NCI-H446 (cell line): Measurements from ENCODE around the gene ANXA4.
"Not testable (repeated sequence)": the region's sequence is repeated elsewhere in the genome, so short reads cannot be mapped to it uniquely, and the experiment has no call there.

ENCODE experiments used
- DNase-seq, 2 experiments: peaks; one replicate each; lab custom pipeline; 2025; lab: John Stamatoyannopoulos, UW

Gene ANXA4

GRCh38 chr2:69754633-69755032 lies 12.7 kb downstream of the ANXA4 start:
- no peak for DNase-seq

GRCh38 chr2:69755862-69756467 lies 14.0 kb downstream of the ANXA4 start:
- no peak for DNase-seq

- DNase-seq, result no peak
Observed at GRCh38 chr2:69762025-69762424, 20.1 kb downstream of the ANXA4 start.

- DNase-seq, result no peak
Observed at GRCh38 chr2:69762513-69763494, 20.9 kb downstream of the ANXA4 start.

- DNase-seq, result not testable (repeated sequence)
Observed at GRCh38 chr2:69763831-69764230, 21.9 kb downstream of the ANXA4 start.

GRCh38 chr2:69764286-69765095 lies 22.6 kb downstream of the ANXA4 start:
- DNase-seq, result no peak

- no peak for DNase-seq
Observed at GRCh38 chr2:69765096-69765380, 23.1 kb downstream of the ANXA4 start.

- DNase-seq, result no peak
Observed at GRCh38 chr2:69766014-69766413, 24.1 kb downstream of the ANXA4 start.

- DNase-seq, result peak; percentile 65 to 92
Observed at GRCh38 chr2:69767034-69767433, 25.1 kb downstream of the ANXA4 start.

GRCh38 chr2:69768235-69768634 lies 26.3 kb downstream of the ANXA4 start:
- no peak for DNase-seq

GRCh38 chr2:69768789-69769188 lies 26.9 kb downstream of the ANXA4 start:
- DNase-seq, result no peak

GRCh38 chr2:69769272-69769671 lies 27.3 kb downstream of the ANXA4 start:
- no peak for DNase-seq

GRCh38 chr2:69770193-69770702 lies 28.3 kb downstream of the ANXA4 start:
- no peak for DNase-seq

GRCh38 chr2:69770747-69771146 lies 28.8 kb downstream of the ANXA4 start:
- no peak for DNase-seq

- DNase-seq, result peak in 1 of 2 experiments; percentile 8
Observed at GRCh38 chr2:69771461-69771860, 29.5 kb downstream of the ANXA4 start.

GRCh38 chr2:69773206-69773605 lies 31.3 kb downstream of the ANXA4 start:
- peak in 1 of 2 experiments; percentile 58 for DNase-seq

GRCh38 chr2:69774258-69774983 lies 32.5 kb downstream of the ANXA4 start:
- not testable (repeated sequence) for DNase-seq

GRCh38 chr2:69774984-69775982 lies 33.3 kb downstream of the ANXA4 start:
- DNase-seq, result no peak

GRCh38 chr2:69776886-69777785 lies 35.2 kb downstream of the ANXA4 start:
- no peak for DNase-seq

GRCh38 chr2:69777786-69778105 lies 35.8 kb downstream of the ANXA4 start:
- no peak for DNase-seq
